Mammary epithelial cell (primary cell): ENCODE data around the gene MEAK7.
"Not testable (repeated sequence)": the region's sequence is repeated elsewhere in the genome, so short reads cannot be mapped to it uniquely, and the experiment has no call there.

ENCODE experiments used
- CTCF ChIP-seq, 2 donors: IDR thresholded peaks in 1 of 2; conservative IDR thresholded peaks in 1 of 2; 2 replicates each; pipeline ENCODE4 v1.5.1; 2011 to 2012; ENCODE audit warnings: inconsistent platforms in 2 of 2, low read length in 2 of 2, mild to moderate bottlenecking in 2 of 2, control low read depth in 1 of 2, low read depth in 1 of 2; ENCODE audit not compliant: insufficient read depth in 1 of 2; ENCODE audit errors: extremely low read depth in 1 of 2
- EZH2 ChIP-seq: IDR thresholded peaks from 2 replicates; pipeline ENCODE4 v1.6.1; 2012; ENCODE audit warnings: low read length, inconsistent platforms, borderline replicate concordance

GRCh38 chr16:84518220-84518619, 13.8 kb upstream of the MEAK7 start:
- TF ChIP-seq CTCF (conservative IDR thresholded peaks at IDR 0.05 in 1 of 2, IDR thresholded peaks at IDR 0.05 in 1 of 2; ENCODE audit: extremely low read depth in 1 of 2, insufficient read depth in 1 of 2, low read depth in 1 of 2, low read length in 2 of 2); EZH2: not testable (repeated sequence)
